ENCODE data around the gene LCMT1. TPM values are rescaled to one million over a fixed set of nuclear protein-coding genes. Genes with fewer than 3 reads are reported as not detected.
A peak's percentile ranks its signal among the peaks of the same experiment; 100 is the strongest.
"Not testable (repeated sequence)": the region's sequence is repeated elsewhere in the genome, so short reads cannot be mapped to it uniquely, and the experiment has no call there.

LCMT1 gene
- polyA plus RNA-seq (ENCODE audit: insufficient read length in 4 of 4) = 10 to 100 TPM; 61.5 to 70.4 (median 68.9) TPM

- DNase-seq (ENCODE audit: low read depth in 4 of 4, low spot score in 3 of 4) = peak; percentile 87 to 97 (median 96)
Measured at GRCh38 chr16:25111403-25112166, at the start of gene LCMT1. Gene LCMT1, plus strand, starts transcription at chr16:25111742. Its CDS starts 142 bp downstream, at chr16:25111884.

GRCh38 chr16:25063102-25063501 is 48.4 kb upstream of the LCMT1 start:
- no peak for DNase-seq (ENCODE audit: low read depth in 4 of 4, low spot score in 3 of 4)

- DNase-seq (ENCODE audit: low read depth in 4 of 4, low spot score in 3 of 4) = no peak
Measured at GRCh38 chr16:25063865-25064264, 47.7 kb upstream of the LCMT1 start.

DNA sequence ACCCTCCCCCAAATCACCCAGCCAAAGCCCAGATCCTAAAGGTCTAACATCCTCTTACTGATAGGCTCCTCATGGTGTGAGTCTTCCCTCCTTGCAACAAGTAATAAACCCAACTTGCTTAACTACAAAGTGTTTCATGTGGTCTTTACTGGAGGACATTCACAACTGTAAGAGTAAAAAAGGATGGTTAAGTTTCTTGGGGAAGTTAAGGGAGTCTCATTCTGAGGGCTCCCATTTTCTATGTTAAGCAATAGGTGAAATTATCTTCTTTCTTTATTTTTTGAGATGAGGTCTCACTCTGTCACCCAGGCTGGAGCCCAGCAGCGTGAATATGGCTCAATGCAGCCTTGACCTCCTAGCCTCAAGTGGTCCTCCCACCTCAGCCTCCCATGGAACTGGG is 47.3 kb upstream of the LCMT1 start:
- not testable (repeated sequence) for DNase-seq (ENCODE audit: low read depth in 4 of 4, low spot score in 3 of 4)

- no peak for DNase-seq (ENCODE audit: low read depth in 4 of 4, low spot score in 3 of 4)
Measured at GRCh38 chr16:25064937-25065336, 46.6 kb upstream of the LCMT1 start.

- no peak for DNase-seq (ENCODE audit: low read depth in 4 of 4, low spot score in 3 of 4)
Measured at GRCh38 chr16:25065899-25066298, 45.6 kb upstream of the LCMT1 start.

DNA sequence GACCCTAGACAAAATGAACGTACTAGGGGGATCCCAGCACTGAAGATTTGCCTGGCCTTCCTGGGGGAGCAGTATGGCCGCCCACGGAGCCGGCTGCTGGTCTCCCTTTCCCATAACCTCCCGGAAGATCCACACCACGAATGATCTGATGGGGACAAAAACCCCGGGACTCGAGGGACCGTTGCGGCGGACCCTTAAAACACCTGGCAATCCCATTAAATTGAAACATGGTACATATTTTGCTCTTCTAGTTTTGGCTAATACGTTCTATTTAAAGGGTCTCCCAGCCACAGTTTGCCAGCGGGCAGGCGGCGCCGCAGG is 45.2 kb upstream of the LCMT1 start:
- DNase-seq (ENCODE audit: low read depth in 4 of 4, low spot score in 3 of 4) = no peak

- peak; percentile 55 to 75 (median 66) for DNase-seq (ENCODE audit: low read depth in 4 of 4, low spot score in 3 of 4)
Measured at GRCh38 chr16:25066747-25067631, 44.6 kb upstream of the LCMT1 start.

- no peak for DNase-seq (ENCODE audit: low read depth in 4 of 4, low spot score in 3 of 4)
Measured at GRCh38 chr16:25073854-25074253, 37.7 kb upstream of the LCMT1 start.

- no peak for DNase-seq (ENCODE audit: low read depth in 4 of 4, low spot score in 3 of 4)
Measured at GRCh38 chr16:25078386-25078978, 33.1 kb upstream of the LCMT1 start.

DNA sequence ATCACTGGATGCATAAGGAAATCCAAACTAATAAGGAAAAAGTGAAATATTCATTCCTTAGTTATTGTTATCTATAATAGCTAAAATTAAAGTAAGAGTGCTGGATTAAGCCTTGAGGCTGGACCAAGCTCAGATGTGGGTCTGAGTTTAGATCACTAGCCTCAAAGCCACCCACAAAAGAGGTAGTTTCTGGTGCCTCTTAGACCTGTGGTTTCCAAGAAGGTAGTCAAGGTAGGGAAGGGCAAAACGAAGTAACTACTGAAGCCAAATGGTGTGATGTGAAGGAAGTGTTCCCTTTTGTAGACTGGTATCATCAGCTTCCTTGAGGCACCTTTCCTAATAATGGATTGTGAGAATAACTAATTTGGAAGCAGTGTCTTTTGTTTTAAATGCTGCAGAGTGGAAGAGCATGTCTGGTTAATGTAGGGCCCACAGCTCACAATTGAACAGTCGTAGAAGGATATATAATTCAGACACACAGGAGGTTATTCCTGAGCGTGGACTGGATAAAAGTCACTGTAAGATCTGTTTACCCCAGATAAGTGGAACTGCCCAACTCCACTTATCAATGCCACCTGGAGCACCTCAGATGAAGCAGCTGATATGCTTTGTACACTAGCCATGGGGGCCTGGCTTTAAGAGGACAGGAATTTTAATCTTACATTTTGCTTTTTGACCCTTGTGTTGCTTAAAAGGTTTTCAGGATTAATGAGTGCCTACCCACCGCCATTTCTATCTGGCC is 31.7 kb upstream of the LCMT1 start:
- DNase-seq (ENCODE audit: low read depth in 4 of 4, low spot score in 3 of 4) = no peak

GRCh38 chr16:25080420-25081131 is 31.0 kb upstream of the LCMT1 start:
- DNase-seq (ENCODE audit: low read depth in 4 of 4, low spot score in 3 of 4) = no peak

DNA sequence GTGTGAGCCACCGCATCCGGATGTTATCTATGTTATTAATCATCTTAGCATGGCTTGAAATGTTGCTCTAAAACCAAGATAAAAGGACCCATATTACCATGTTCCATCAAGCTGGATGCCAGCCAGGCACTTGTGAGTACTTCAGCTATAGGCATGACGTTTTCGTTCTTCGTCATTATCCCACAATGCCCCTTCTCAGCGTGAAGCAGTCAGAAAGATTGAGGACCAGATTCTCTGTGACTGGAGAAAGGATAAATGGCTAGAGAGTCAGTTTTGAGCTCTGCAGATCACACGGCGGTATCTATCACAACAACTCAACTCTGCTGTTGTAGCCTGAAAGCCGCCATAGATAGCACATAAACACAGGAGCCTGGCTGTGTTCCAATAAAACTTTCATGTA is 29.8 kb upstream of the LCMT1 start:
- no peak for DNase-seq (ENCODE audit: low read depth in 4 of 4, low spot score in 3 of 4)

GRCh38 chr16:25083065-25083464 is 28.5 kb upstream of the LCMT1 start:
- no peak for DNase-seq (ENCODE audit: low read depth in 4 of 4, low spot score in 3 of 4)

DNA sequence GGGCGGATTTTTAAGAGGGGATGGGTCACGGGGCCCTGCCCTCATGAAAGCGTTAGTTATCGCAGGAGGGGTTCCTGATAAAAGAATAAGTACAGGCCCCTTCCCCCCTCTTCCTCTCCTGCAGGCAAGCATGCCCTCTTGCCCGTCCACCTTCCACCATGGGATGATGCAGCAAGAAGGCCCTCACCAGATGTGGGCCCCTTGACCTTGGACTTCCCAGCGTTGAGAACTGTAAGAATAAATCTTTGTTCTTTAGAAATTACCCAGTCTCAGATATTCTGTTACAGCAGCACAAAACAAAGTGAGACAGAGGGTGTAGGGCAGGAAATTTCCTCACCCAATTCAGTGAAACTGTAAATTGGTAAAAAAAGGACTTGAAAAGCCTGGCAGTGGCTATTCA is 27.8 kb upstream of the LCMT1 start:
- no peak for DNase-seq (ENCODE audit: low read depth in 4 of 4, low spot score in 3 of 4)

GRCh38 chr16:25084797-25085196 is 26.7 kb upstream of the LCMT1 start:
- no peak for DNase-seq (ENCODE audit: low read depth in 4 of 4, low spot score in 3 of 4)

- no peak for DNase-seq (ENCODE audit: low read depth in 4 of 4, low spot score in 3 of 4)
Measured at GRCh38 chr16:25087761-25088160, 23.8 kb upstream of the LCMT1 start.

DNA sequence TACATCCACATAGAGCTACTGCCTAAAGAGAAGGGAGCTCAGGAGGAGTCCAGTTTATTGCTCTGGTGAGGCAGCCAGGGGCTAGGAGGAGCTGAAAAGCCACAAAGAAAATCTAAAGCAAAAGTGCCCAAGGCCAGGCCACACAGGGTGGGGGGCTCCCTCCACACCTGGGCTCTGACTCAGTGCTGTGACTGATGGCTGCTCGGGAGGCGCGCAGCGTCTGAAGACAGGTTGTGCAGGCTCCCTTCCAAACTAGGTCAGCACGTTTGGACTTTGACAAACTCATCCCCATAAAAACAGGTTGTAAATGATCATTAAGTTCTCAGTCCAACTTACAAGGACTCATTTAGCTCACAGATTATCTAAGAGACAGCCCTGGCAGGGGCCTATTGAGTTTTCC is 22.2 kb upstream of the LCMT1 start:
- no peak for DNase-seq (ENCODE audit: low read depth in 4 of 4, low spot score in 3 of 4)

- DNase-seq (ENCODE audit: low read depth in 4 of 4, low spot score in 3 of 4) = no peak
Measured at GRCh38 chr16:25092441-25092840, 19.1 kb upstream of the LCMT1 start.

Measured in right renal pelvis (tissue), 4 donors.